Common myeloid progenitor, CD34-positive (primary cell): ENCODE results near the gene IQCH.
"Not testable (repeated sequence)": the region's sequence is repeated elsewhere in the genome, so short reads cannot be mapped to it uniquely, and the experiment has no call there.

Experiments
- CTCF ChIA-PET: fragments of 350-600 bp; sonication (Branson Sonifier 250); formaldehyde crosslinking; loops from one replicate; lab custom pipeline; 2021; ENCODE audit warnings: antibody characterized with exemption; lab: Charles Lee
- POLR2A ChIA-PET: fragments of 350-600 bp; sonication (Branson Sonifier 250); formaldehyde crosslinking; loops from one replicate; lab custom pipeline; 2021; ENCODE audit warnings: antibody characterized with exemption; lab: Charles Lee
- DNase-seq, 3 donors: peaks; one replicate each; pipeline versions ENCODE4 v3.0.0 to v3.0.0-alpha.2; 2013
- H3K27ac ChIP-seq, 2 experiments: 1 replicate in 1 of 2; 2 replicates in 1 of 2; pipeline ENCODE4 v1.7.0; 2013; ENCODE audit warnings: inconsistent platforms in 2 of 2, low read length in 2 of 2, mild to moderate bottlenecking in 2 of 2, low read depth in 1 of 2, moderate library complexity in 1 of 2; ENCODE audit not compliant: severe bottlenecking in 2 of 2, insufficient read depth in 1 of 2, poor library complexity in 1 of 2
- H3K27me3 ChIP-seq, 5 experiments: replicated peaks in 2 of 5; 1 replicate in 3 of 5; 2 replicates in 2 of 5; pipeline versions ENCODE4 v1.6.1 to v1.7.0; 2013; ENCODE audit warnings: low read length in 4 of 5, mild to moderate bottlenecking in 2 of 5, moderate library complexity in 2 of 5, inconsistent platforms in 1 of 5; ENCODE audit not compliant: insufficient read depth in 5 of 5, control insufficient read depth in 4 of 5
- H3K36me3 ChIP-seq, 4 experiments: 1 replicate in 2 of 4; 2 replicates in 2 of 4; pipeline versions ENCODE4 v1.6.1 to v1.7.0; 2013; ENCODE audit warnings: low read length in 3 of 4, control low read depth in 1 of 4, mild to moderate bottlenecking in 1 of 4; ENCODE audit not compliant: control insufficient read depth in 4 of 4, insufficient read depth in 4 of 4
- H3K4me1 ChIP-seq, 4 experiments: 1 replicate in 3 of 4; 2 replicates in 1 of 4; pipeline versions ENCODE4 v1.6.1 to v1.7.1; 2013; ENCODE audit warnings: low read length in 3 of 4, mild to moderate bottlenecking in 3 of 4, control low read depth in 1 of 4, inconsistent platforms in 1 of 4, moderate library complexity in 1 of 4; ENCODE audit not compliant: control insufficient read depth in 4 of 4, insufficient read depth in 4 of 4; ENCODE audit errors: control extremely low read depth in 1 of 4
- H3K4me3 ChIP-seq, 7 experiments: 1 replicate in 4 of 7; 2 replicates in 3 of 7; pipeline versions ENCODE4 v1.5.1 to v1.7.0; 2013; ENCODE audit warnings: mild to moderate bottlenecking in 7 of 7, low read length in 6 of 7, moderate library complexity in 6 of 7, inconsistent platforms in 2 of 7, low read depth in 2 of 7, control low read depth in 1 of 7; ENCODE audit not compliant: insufficient read depth in 4 of 7, control insufficient read depth in 1 of 7; ENCODE audit errors: extremely low read depth in 1 of 7
- H3K9me3 ChIP-seq, 5 experiments: 1 replicate in 4 of 5; 2 replicates in 1 of 5; pipeline versions ENCODE4 v1.6.1 to v1.7.1; 2013; ENCODE audit warnings: low read length in 4 of 5, mild to moderate bottlenecking in 2 of 5, inconsistent platforms in 1 of 5, low read depth in 1 of 5, moderate library complexity in 1 of 5; ENCODE audit not compliant: control insufficient read depth in 4 of 5, insufficient read depth in 2 of 5; ENCODE audit errors: control extremely low read depth in 1 of 5
- WGBS: methylation state at CpG from one replicate; pipeline ENCODE4 v1.1.5; 2013; ENCODE audit not compliant: insufficient coverage; 5-methylcytosine and 5-hydroxymethylcytosine counted together

Gene IQCH

DNA sequence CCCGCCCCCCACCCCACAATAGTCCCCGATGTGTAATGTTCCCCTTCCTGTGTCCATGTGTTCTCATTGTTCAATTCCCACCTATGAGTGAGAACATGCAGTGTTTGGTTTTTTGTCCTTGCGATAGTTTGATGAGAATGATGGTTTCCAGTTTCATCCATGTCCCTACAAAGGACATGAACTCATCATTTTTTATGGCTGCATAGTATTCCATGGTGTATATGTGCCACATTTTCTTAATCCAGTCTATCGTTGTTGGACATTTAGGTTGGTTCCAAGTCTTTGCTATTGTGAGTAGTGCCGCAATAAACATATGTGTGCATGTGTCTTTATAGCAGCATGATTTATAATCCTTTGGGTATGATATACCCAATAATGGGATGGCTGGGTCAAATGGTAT is 193.8 kb downstream of the IQCH start:
- H3K27me3 ChIP-seq, H3K27ac ChIP-seq, H3K9me3 ChIP-seq, DNase-seq, CTCF ChIA-PET, H3K4me3 ChIP-seq, H3K4me1 ChIP-seq, H3K36me3 ChIP-seq, POLR2A ChIA-PET: not testable (repeated sequence)
- WGBS = 100% methylated on average over 1 of the region's 5 CpGs

DNA sequence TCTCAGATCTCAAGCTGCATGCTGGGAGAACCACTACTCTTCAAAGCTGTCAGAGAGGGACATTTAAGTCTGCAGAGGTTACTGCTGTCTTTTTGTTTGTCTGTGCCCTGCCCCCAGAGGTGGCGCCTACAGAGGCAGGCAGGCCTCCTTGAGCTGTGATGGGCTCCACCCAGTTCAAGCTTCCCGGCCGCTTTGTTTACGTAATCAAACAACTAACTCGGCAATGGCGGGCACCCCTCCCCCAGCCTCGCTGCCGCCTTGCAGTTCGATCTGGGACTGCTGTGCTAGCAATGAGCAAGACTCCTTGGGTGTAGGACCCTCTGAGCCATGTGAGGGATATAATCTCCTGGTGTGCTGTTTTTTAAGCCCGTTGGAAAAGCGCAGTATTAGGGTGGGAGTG is 199.1 kb downstream of the IQCH start:
- CTCF ChIA-PET = interaction anchor here (0.9 kb wide), 1 partner anchor 382 kb away, joined by 3 read pairs; no protein-coding TSS in a partner anchor
- WGBS = 94% methylated on average over 7 of the region's 11 CpGs
- H3K4me1 ChIP-seq, DNase-seq, H3K27me3 ChIP-seq, H3K9me3 ChIP-seq, POLR2A ChIA-PET, H3K4me3 ChIP-seq, H3K36me3 ChIP-seq, H3K27ac ChIP-seq: not testable (repeated sequence)

DNA sequence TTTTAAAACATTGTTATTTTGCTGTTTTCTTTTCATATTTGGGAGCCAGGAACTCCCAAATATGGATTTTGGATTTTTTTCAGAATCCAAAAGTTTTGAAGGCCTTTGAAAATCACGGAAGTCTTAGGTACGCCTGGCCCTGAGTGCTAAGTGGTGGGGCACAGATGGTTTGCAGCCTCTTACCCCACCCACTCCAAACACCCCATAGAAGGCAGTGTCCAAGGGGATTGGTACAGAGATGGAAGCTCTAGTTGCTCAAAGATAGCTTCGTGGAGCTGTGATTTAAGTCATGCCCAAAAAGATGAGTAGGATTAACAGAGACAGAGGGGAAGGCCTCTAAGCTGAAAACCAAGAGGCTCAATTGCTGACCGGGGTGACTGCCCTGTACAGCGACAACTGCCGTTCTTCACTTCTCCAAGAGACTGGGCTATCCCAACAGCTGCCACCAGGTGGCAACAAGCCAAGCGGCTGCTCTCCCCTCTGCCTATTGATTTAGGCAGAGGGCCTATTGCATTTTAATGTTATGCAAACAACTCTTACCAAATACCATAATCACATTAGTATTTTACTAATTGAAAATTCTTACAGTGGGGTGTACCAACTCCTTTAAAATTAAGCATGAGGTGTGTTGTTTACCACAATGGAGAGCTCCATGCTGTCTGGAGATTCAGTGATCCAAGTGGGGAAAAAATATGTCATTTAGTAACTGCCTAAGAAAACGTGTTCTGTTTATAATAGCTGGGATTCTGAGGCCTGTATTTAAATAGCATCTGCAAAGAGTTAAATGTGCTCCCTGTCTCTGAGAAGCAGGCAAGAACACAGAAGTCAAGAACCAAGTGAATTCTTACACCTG is 202.3 kb downstream of the IQCH start:
- POLR2A ChIA-PET = no interaction called here
- peaks cover 0 to 4% (median 0%) of the 10 kb centered on the region in 4 experiments for H3K36me3 ChIP-seq
- H3K4me3 ChIP-seq = no peak overlapping the region
- CTCF ChIA-PET = interaction anchor here (0.9 to 2.5 kb wide), 10 partner anchors 9 to 384 kb away, joined by 3 to 13 read pairs (median 4); no protein-coding TSS in a partner anchor
- H3K4me1 ChIP-seq = peaks cover 0 to 2% (median 0%) of the 10 kb centered on the region in 4 experiments
- H3K9me3 ChIP-seq = peaks cover 0 to 2% (median 0%) of the 10 kb centered on the region in 5 experiments
- H3K27me3 ChIP-seq = no peaks in the 10 kb centered on the region
- DNase-seq = peak; percentile 66 to 78 (median 74)
- no peak overlapping the region for H3K27ac ChIP-seq
- WGBS = 20% methylated on average over 5 of the region's 8 CpGs

DNA sequence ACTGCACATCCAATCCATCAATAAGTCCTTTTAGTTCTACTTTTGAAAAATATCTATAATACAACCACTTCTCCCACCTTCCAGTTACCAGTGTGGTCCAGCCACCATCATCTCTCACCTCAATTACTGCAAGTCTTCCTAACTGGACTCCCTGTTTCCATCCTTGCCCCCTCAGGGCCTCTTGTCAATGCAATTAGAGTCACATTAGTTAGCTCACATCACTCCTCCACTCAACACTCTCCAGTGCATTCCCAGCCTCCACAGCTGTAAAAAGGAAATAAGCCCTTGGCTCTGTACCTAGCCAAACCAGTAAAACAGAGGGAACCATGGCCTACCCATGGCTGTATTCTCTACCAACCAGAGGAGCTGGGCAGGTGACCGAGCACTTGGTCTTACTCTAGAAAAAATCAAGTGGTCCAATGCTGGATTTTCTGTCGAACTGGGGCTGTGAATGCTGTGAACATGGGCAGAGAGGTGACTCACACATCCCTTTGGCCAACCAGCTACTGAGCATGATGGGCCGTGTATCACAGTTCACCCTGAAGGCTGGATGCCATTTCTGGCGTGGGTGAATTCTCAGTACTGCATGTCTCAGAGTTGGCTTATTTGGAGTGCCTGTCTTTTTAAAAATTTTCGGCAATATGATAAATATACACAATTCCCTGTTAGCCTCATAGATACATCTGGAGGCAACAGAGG is 203.9 kb downstream of the IQCH start:
- no peak for DNase-seq
- CTCF ChIA-PET = interaction anchor here (1.0 to 2.5 kb wide), 7 partner anchors 8 to 383 kb away, joined by 3 to 13 read pairs (median 3); no protein-coding TSS in a partner anchor
- Histone ChIP-seq H3K27me3 (no peaks in the 10 kb centered on the region), H3K9me3 (peaks cover 0 to 2% (median 0%) of the 10 kb centered on the region in 5 experiments), H3K4me1 (peaks cover 0 to 2% (median 0%) of the 10 kb centered on the region in 4 experiments), H3K36me3 (peaks cover 0 to 4% (median 0%) of the 10 kb centered on the region in 4 experiments), H3K4me3 (no peak overlapping the region), H3K27ac (no peak overlapping the region)
- 89% methylated on average over 3 of the region's 5 CpGs for WGBS
- POLR2A ChIA-PET = no interaction called here

DNA sequence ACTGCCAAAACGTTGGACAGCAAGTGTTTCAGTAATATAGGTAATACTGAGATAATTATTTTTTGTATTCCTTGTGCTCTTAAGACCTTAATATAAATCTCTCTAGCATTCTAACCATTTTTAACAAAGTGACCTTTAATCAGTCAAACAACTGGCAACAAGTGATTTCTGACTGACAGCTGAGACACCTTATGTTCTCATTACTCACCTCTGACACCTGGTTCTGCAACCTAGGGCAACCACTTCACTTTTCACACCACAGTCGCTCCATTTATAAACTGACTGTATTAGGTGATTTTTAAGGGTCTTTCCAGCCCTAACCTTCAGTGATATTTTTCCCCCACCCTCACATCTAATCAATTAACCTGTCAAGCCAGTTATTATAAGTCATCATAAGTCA is 205.9 kb downstream of the IQCH start:
- H3K9me3 ChIP-seq = no peaks in the 10 kb centered on the region
- H3K27ac ChIP-seq = no peak overlapping the region
- CTCF ChIA-PET = no interaction called here
- no peaks in the 10 kb centered on the region for H3K27me3 ChIP-seq
- no peak for DNase-seq
- POLR2A ChIA-PET = no interaction called here
- H3K4me1 ChIP-seq = peaks cover 0 to 2% (median 0%) of the 10 kb centered on the region in 4 experiments
- H3K4me3 ChIP-seq = no peak overlapping the region
- peaks cover 0 to 4% (median 0%) of the 10 kb centered on the region in 4 experiments for H3K36me3 ChIP-seq
- no CpG with 5 or more reads among the region's 2 CpGs for WGBS

DNA sequence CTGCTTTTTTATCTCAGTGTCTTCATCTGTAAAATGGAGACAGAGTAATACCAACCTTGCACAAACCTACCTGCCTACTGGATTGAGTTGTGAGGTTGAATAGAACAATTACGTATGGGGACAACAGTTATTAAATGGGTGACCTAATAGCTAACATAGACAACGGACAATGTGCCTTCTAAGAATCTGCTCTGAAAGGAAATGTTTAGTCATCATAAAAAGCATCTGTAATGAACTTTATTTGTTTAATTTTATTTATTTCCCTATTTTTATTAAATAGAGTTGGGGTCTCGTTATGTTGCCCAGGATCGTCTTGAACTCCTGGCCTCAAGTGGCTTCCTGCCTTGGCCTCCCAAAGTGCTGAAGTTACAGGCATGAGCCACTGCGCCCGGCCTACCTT is 207.1 kb downstream of the IQCH start:
- WGBS = 100% methylated on average over 3 of the region's 6 CpGs
- Histone ChIP-seq H3K4me1 (peaks cover 0 to 3% (median 0%) of the 10 kb centered on the region in 4 experiments), H3K27me3 (no peaks in the 10 kb centered on the region), H3K27ac (no peak overlapping the region), H3K9me3 (no peaks in the 10 kb centered on the region), H3K4me3 (no peak overlapping the region), H3K36me3 (peaks cover 0 to 6% (median 2%) of the 10 kb centered on the region in 4 experiments)
- DNase-seq = no peak
- CTCF ChIA-PET = no interaction called here
- POLR2A ChIA-PET = no interaction called here

DNA sequence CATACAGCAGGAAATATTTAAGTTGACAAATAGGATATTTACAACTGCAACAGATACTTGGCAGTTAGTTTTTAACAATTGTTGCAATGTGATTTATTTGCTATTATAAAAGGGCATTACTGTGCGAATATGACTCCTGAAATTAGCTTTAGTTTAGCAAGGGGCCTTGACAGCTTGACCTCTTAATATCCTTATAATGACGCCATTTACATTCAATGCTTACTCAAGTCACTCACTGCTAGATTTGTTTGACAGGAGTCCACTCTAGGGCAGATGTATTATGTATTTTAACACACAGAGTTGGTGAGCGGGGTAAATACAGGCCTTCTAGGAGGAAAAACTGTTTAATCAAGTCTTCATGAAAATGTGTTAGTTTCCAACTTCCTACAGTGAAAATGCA is 208.3 kb downstream of the IQCH start:
- no peaks in the 10 kb centered on the region for H3K9me3 ChIP-seq
- peaks cover 0 to 2% (median 0%) of the 10 kb centered on the region in 4 experiments for H3K4me1 ChIP-seq
- peaks cover 0 to 6% (median 2%) of the 10 kb centered on the region in 4 experiments for H3K36me3 ChIP-seq
- no peak for DNase-seq
- H3K4me3 ChIP-seq = no peak overlapping the region
- no peak overlapping the region for H3K27ac ChIP-seq
- WGBS = no CpG with 5 or more reads among the region's 3 CpGs
- CTCF ChIA-PET = no interaction called here
- H3K27me3 ChIP-seq = no peaks in the 10 kb centered on the region
- POLR2A ChIA-PET = no interaction called here
